Measurements from ENCODE around the gene LRMDA. TPM values are rescaled to one million over a fixed set of nuclear protein-coding genes. Genes with fewer than 3 reads are reported as not detected.

The LRMDA gene
- total and polyA plus RNA-seq, 2 of the 8 experiments (the other 6 are each of a cell fraction or from before 2014, with no cell fraction given): 0.86 to 2.8 TPM

- Histone ChIP-seq H3K79me1 (ENCODE audit: low read depth, low read length) (no peaks in the 10 kb centered on the region), H3K56ac (replicated peaks; ENCODE audit: insufficient read length, low read depth, low read length) (no peak overlapping the region), H3K4me2 (ENCODE audit: insufficient read depth in 1 of 2, low read depth in 2 of 2, low read length in 2 of 2) (no peak overlapping the region), H3K27me3 (replicated peaks in 1 of 4; ENCODE audit: control insufficient read depth in 3 of 4, extremely low read depth in 1 of 4, insufficient read depth in 3 of 4, low read length in 3 of 4) (peaks cover 0 to 4% (median 0%) of the 10 kb centered on the region in 4 experiments; a peak in 2 of 7 replicates), H3K4ac (replicated peaks; ENCODE audit: insufficient read length, low read depth, low read length) (no peak overlapping the region), H3K23ac (ENCODE audit: insufficient read length) (no peak overlapping the region), H2AFZ (ENCODE audit: low read length) (no peak overlapping the region), H2BK120ac (replicated peaks; ENCODE audit: low read depth, low read length) (no peak overlapping the region), H3K27ac (ENCODE audit: low read depth, low read length) (no peak overlapping the region), H3K4me1 (replicated peaks in 1 of 4; ENCODE audit: control insufficient read depth in 3 of 4, insufficient read depth in 4 of 4, low read length in 3 of 4) (no peaks in the 10 kb centered on the region), H2BK15ac (ENCODE audit: low read length) (no peak overlapping the region), H3K14ac (ENCODE audit: insufficient read length) (no peak overlapping the region), H3K9me3 (ENCODE audit: insufficient read depth in 2 of 2, low read depth in 1 of 2, low read length in 1 of 2) (no peaks in the 10 kb centered on the region), H4K91ac (replicated peaks; ENCODE audit: insufficient read length, low read length) (no peak overlapping the region), H2BK20ac (ENCODE audit: low read length) (no peak overlapping the region), H4K20me1 (replicated peaks in 1 of 2; ENCODE audit: control insufficient read depth in 1 of 2, insufficient read depth in 2 of 2, low read length in 2 of 2) (no peaks in the 10 kb centered on the region), H3K18ac (ENCODE audit: extremely low read depth, low read length) (no peak overlapping the region), H2BK5ac (ENCODE audit: low read depth, low read length) (no peak overlapping the region), H2BK12ac (ENCODE audit: low read depth, low read length) (no peak overlapping the region), H2AK5ac (ENCODE audit: low read depth, low read length) (no peak overlapping the region), H3K79me2 (ENCODE audit: control insufficient read depth in 1 of 2, insufficient read depth in 2 of 2, low read length in 2 of 2) (no peaks in the 10 kb centered on the region), H4K8ac (ENCODE audit: extremely low read depth, insufficient read depth, low read length) (no peak overlapping the region), H3K4me3 (ENCODE audit: extremely low read depth in 1 of 4, insufficient read depth in 2 of 4, low read depth in 3 of 4, low read length in 4 of 4) (no peak overlapping the region), H4K5ac (ENCODE audit: insufficient read length, low read depth, low read length) (no peak overlapping the region), H3K23me2 (ENCODE audit: low read depth, low read length) (no peaks in the 10 kb centered on the region), H3K9ac (replicated peaks in 1 of 4; ENCODE audit: extremely low read depth in 1 of 4, low read depth in 3 of 4, low read length in 3 of 4) (no peak overlapping the region), H3K36me3 (ENCODE audit: control insufficient read depth in 2 of 4, insufficient read depth in 4 of 4, low read length in 3 of 4) (no peaks in the 10 kb centered on the region)
- 80% methylated on average over 7 of the region's 7 CpGs; no CpG with 5 or more reads in 1 of the 2 experiments for WGBS, 2 experiments (ENCODE audit: extremely low coverage in 1 of 2, insufficient coverage in 1 of 2, insufficient read length in 1 of 2, insufficient replicate concordance in 2 of 2, low coverage in 1 of 2, low lambda C conversion rate in 2 of 2, missing lambda C conversion rate in 1 of 2)
- TF ChIP-seq PHF8 (conservative IDR thresholded peaks at IDR 0.05; ENCODE audit: low read depth, low read length) (no peak), JUN (IDR thresholded peaks at IDR 0.05; ENCODE audit: low read depth, low read length) (no peak), ZNF274 (IDR thresholded peaks at IDR 0.05; ENCODE audit: borderline replicate concordance, extremely low read depth, low read length) (no peak), KDM1A (IDR thresholded peaks at IDR 0.05; ENCODE audit: borderline replicate concordance, low read length) (no peak), TBP (IDR thresholded peaks at IDR 0.05; ENCODE audit: low read depth, low read length) (no peak), CTBP2 (IDR thresholded peaks at IDR 0.05; ENCODE audit: borderline replicate concordance, insufficient read depth, insufficient read length, low read length) (no peak), TAF7 (optimal IDR thresholded peaks at IDR 0.05; ENCODE audit: borderline replicate concordance, low read depth, low read length) (no peak), CEBPB (IDR thresholded peaks at IDR 0.05; ENCODE audit: low read depth, low read length) (no peak), NANOG (IDR thresholded peaks at IDR 0.05; ENCODE audit: insufficient read depth, low read depth, low read length, poor library complexity, severe bottlenecking) (no peak), E2F6 (IDR thresholded peaks at IDR 0.05) (no peak)
- TF ChIP-seq, protein P1, sequence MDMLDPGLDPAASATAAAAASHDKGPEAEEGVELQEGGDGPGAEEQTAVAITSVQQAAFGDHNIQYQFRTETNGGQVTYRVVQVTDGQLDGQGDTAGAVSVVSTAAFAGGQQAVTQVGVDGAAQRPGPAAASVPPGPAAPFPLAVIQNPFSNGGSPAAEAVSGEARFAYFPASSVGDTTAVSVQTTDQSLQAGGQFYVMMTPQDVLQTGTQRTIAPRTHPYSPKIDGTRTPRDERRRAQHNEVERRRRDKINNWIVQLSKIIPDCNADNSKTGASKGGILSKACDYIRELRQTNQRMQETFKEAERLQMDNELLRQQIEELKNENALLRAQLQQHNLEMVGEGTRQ (IDR thresholded peaks at IDR 0.05; ENCODE audit: low read length): no peak
- ChIA-PET CTCF (ENCODE audit: partially characterized antibody) (interaction anchor here (0.9 to 1.4 kb wide), 6 partner anchors 15 to 675 kb away, joined by 3 read pairs; no protein-coding TSS in a partner anchor), POLR2A (ENCODE audit: partially characterized antibody) (interaction anchor here (0.7 kb wide), 1 partner anchor 1039 kb away, joined by 3 read pairs; no protein-coding TSS in a partner anchor)
- DNase-seq (ENCODE audit: low read depth in 1 of 2, low spot score in 2 of 2) (no peak), FAIRE-seq (no peak)
Observed at GRCh38 chr10:76309070-76309469, 877.6 kb downstream of the LRMDA start.
